GM12878 (cell line): ENCODE measurements around the gene KRT20. TPM values are rescaled to one million over a fixed set of nuclear protein-coding genes. Genes with fewer than 3 reads are reported as not detected.

Experiments
- ATAC-seq: fragments of 200-7000 bp; cut with Tn5 transposase; 3 replicates; pipeline ENCODE4 v1.9.1; 2020; ENCODE audit warnings: mild to moderate bottlenecking, moderate library complexity
- BruUV-seq: library from RNA; stranded (reverse); fragments of 400-500 nt; replicated peaks from 2 replicates; lab custom pipeline; 2021; lab: Mats Ljungman, UMichigan
- CTCF ChIA-PET: fragments of 300-600 bp; sonication (Branson Sonifier 250); formaldehyde crosslinking; extraction: SDS; loops from one replicate; lab custom pipeline; 2021; ENCODE audit warnings: inconsistent platforms; lab: Yijun Ruan, JAX
- POLR2A ChIA-PET: fragments of 350-600 bp; formaldehyde crosslinking; extraction: SDS; loops from one replicate; lab custom pipeline; 2021; ENCODE audit warnings: inconsistent platforms; lab: Charles Lee
- RAD21 ChIA-PET: fragments of 300-600 bp; sonication (Branson Sonifier 250); formaldehyde crosslinking; loops from one replicate; lab custom pipeline; 2023; ENCODE audit warnings: antibody characterized with exemption; ENCODE audit not compliant: unreplicated experiment; lab: Charles Lee
- SMC1A ChIA-PET: fragments of 300-600 bp; sonication (Branson Sonifier 250); formaldehyde crosslinking; loops from one replicate; lab custom pipeline; 2023; ENCODE audit not compliant: unreplicated experiment, uncharacterized antibody; lab: Charles Lee
- DNase-seq: peaks from one replicate; pipeline ENCODE4 v3.0.0-alpha.2; 2011; ENCODE audit warnings: low read depth, low spot score
- FAIRE-seq: peaks from 3 replicates; lab custom pipeline; 2011; peaks lifted over from hg19 to GRCh38; lab: Jason Lieb, UNC
- H2AFZ ChIP-seq: 2 replicates; pipeline ENCODE4 v1.6.0; 2011; ENCODE audit warnings: low read depth, low read length, control low read depth; ENCODE audit not compliant: control insufficient read depth
- H3K27ac ChIP-seq: 2 replicates; pipeline ENCODE4 v1.5.1; 2011; ENCODE audit warnings: control low read depth; ENCODE audit not compliant: control insufficient read depth, insufficient read depth
- H3K27me3 ChIP-seq, 2 experiments: replicated peaks in 1 of 2; 2 replicates each; pipeline versions ENCODE4 v1.6.0 to v1.6.1; 2011; ENCODE audit warnings: low read length in 1 of 2; ENCODE audit not compliant: control insufficient read depth in 2 of 2, insufficient read depth in 2 of 2
- H3K36me3 ChIP-seq, 2 experiments: 2 replicates each; pipeline ENCODE4 v1.5.1; 2011; ENCODE audit warnings: low read length in 1 of 2; ENCODE audit not compliant: control insufficient read depth in 2 of 2, insufficient read depth in 2 of 2
- H3K4me1 ChIP-seq: 2 replicates; pipeline ENCODE4 v1.6.1; 2011; ENCODE audit warnings: mild to moderate bottlenecking, low read length, moderate library complexity, mixed read lengths; ENCODE audit not compliant: control insufficient read depth, insufficient read depth
- H3K4me2 ChIP-seq: 2 replicates; pipeline ENCODE4 v1.6.0; 2011; ENCODE audit warnings: control low read depth; ENCODE audit not compliant: control insufficient read depth, insufficient read depth
- H3K4me3 ChIP-seq: fragments of 200-600 bp; sonication (generic); 2 replicates; pipeline ENCODE4 v1.5.1; 2016
- H3K79me2 ChIP-seq: 2 replicates; pipeline ENCODE4 v1.6.0; 2011; ENCODE audit warnings: low read length; ENCODE audit not compliant: control insufficient read depth, insufficient read depth
- H3K9ac ChIP-seq: 2 replicates; pipeline ENCODE4 v1.8.0; 2011; ENCODE audit warnings: low read length, control low read depth, mixed read lengths; ENCODE audit not compliant: control insufficient read depth, insufficient read depth
- H3K9me3 ChIP-seq: replicated peaks from 3 replicates; pipeline ENCODE4 v1.5.1; 2011; ENCODE audit warnings: mild to moderate bottlenecking, low read length; ENCODE audit not compliant: control insufficient read depth, insufficient read depth
- H4K20me1 ChIP-seq: 2 replicates; pipeline ENCODE4 v1.6.0; 2011; ENCODE audit not compliant: control insufficient read depth, insufficient read depth
- GABPA ChIP-seq: IDR thresholded peaks from 2 replicates; pipeline ENCODE4 v1.6.1; 2014; ENCODE audit warnings: antibody characterized with exemption, low read depth, mild to moderate bottlenecking, inconsistent platforms
- KAT2A ChIP-seq: conservative IDR thresholded peaks from 2 replicates; pipeline ENCODE4 v1.6.1; 2011; ENCODE audit warnings: low read depth, low read length; ENCODE audit not compliant: control insufficient read depth
- NFIC ChIP-seq: IDR thresholded peaks from 2 replicates; pipeline ENCODE4 v1.6.1; 2012; ENCODE audit warnings: low read depth, mild to moderate bottlenecking, inconsistent platforms, low read length, moderate library complexity
- NFXL1 ChIP-seq: fragments of 450-650 bp; IDR thresholded peaks from 2 replicates; pipeline ENCODE4 v1.6.1; 2017; ENCODE audit warnings: antibody characterized with exemption, mild to moderate bottlenecking, borderline replicate concordance
- PBX3 ChIP-seq: IDR thresholded peaks from 2 replicates; pipeline ENCODE4 v1.6.1; 2011; ENCODE audit warnings: mild to moderate bottlenecking, low read depth, low read length, moderate library complexity; ENCODE audit not compliant: insufficient replicate concordance
- PML ChIP-seq: IDR thresholded peaks from 2 replicates; pipeline ENCODE4 v1.6.1; 2012; ENCODE audit warnings: low read length, inconsistent platforms
- REST ChIP-seq: IDR thresholded peaks from 2 replicates; pipeline ENCODE4 v1.6.1; 2012; ENCODE audit warnings: mild to moderate bottlenecking, low read depth, low read length
- SIX5 ChIP-seq: IDR thresholded peaks from 2 replicates; pipeline ENCODE4 v1.6.1; 2011; ENCODE audit warnings: mild to moderate bottlenecking, low read depth, low read length, moderate library complexity; ENCODE audit not compliant: severe bottlenecking
- STAT1 ChIP-seq: fragments of 450-650 bp; conservative IDR thresholded peaks from 2 replicates; pipeline ENCODE4 v1.6.1; 2014; ENCODE audit warnings: antibody characterized with exemption, mild to moderate bottlenecking
- ZBED1 ChIP-seq: IDR thresholded peaks from 2 replicates; pipeline ENCODE4 v1.6.1; 2016; ENCODE audit warnings: borderline replicate concordance
- ZBTB4 ChIP-seq: fragments of 450-650 bp; formaldehyde crosslinking; IDR thresholded peaks from 2 replicates; pipeline ENCODE4 v1.4.0; 2022; ENCODE audit warnings: mild to moderate bottlenecking, moderate library complexity
- ZNF217 ChIP-seq: fragments of 450-650 bp; IDR thresholded peaks from 2 replicates; pipeline ENCODE4 v1.6.1; 2017; ENCODE audit warnings: antibody characterized with exemption, mild to moderate bottlenecking
- ZNF592 ChIP-seq: fragments of 450-650 bp; IDR thresholded peaks from 2 replicates; pipeline ENCODE4 v1.6.1; 2017; ENCODE audit warnings: mild to moderate bottlenecking, moderate library complexity
- WGBS: methylation state at CpG from one replicate; pipeline ENCODE4 v1.1.6; 2016; ENCODE audit warnings: low lambda C conversion rate; ENCODE audit not compliant: insufficient replicate concordance, insufficient coverage; ENCODE audit errors: missing lambda C conversion rate; 5-methylcytosine and 5-hydroxymethylcytosine counted together
- in situ Hi-C: fragments of 300-500 bp; cut with MboI; formaldehyde crosslinking; loops from 9 replicates; pipeline ENCODE4 v1.14.3; 2018; ENCODE audit warnings: mixed read lengths
- intact Hi-C: fragments of 100-400 bp; cut with micrococcal nuclease; formaldehyde crosslinking; loops from one replicate; pipeline ENCODE4 v1.14.2; 2022; ENCODE audit not compliant: unreplicated experiment
- polyA plus RNA-seq, 11 experiments: library from polyadenylated mRNA; depleted of rRNA in 4 of 11; unstranded in 6 of 11; stranded (reverse) in 5 of 11; fragments of >200 nt; fragmentation: Nextera tagmentation in 4 of 11; fragmentation: Illumina TruSeq in 1 of 11; extraction: Ambion mirVana in 4 of 11; extraction: Trizol in 1 of 11; gene quantifications; 1 replicate in 1 of 11; 2 replicates in 10 of 11; pipeline versions ENCODE4 v1.2.1 to v1.2.3, GENCODE V29; 2011 to 2016; ENCODE audit warnings: inconsistent platforms in 2 of 11, missing spikeins in 2 of 11, low read depth in 1 of 11
- total RNA-seq, 4 experiments: library from RNA; depleted of rRNA in 3 of 4; stranded (reverse); fragments of >200 nt in 3 of 4; fragmentation: Illumina TruSeq in 1 of 4; extraction: Trizol in 1 of 4; gene quantifications; 2 replicates each; pipeline versions ENCODE4 v1.2.1 to v1.2.3, GENCODE V29; 2013 to 2021

The KRT20 gene
- total and polyA plus RNA-seq, 10 of the 15 experiments (the other 5 are each of a cell fraction or from before 2014, with no cell fraction given): 0.23 TPM; not detected in 9

GRCh38 chr17:40931311-40931710, 46.3 kb upstream of the KRT20 start:
- intact Hi-C loops: no loop called here
- ChIA-PET POLR2A (no interaction called here), RAD21 (no interaction called here), SMC1A (no interaction called here), CTCF (interaction anchor here (1.3 kb wide), 2 partner anchors 16 to 718 kb away, joined by 3 to 7 read pairs; no protein-coding TSS in a partner anchor)
- Histone ChIP-seq H3K4me2 (no peak overlapping the region), H3K27me3 (peaks cover 0 to 2% of the 10 kb centered on the region in 2 experiments; a peak in 2 of 4 replicates), H3K27ac (no peak overlapping the region), H3K9ac (no peak overlapping the region), H3K36me3 (no peaks in the 10 kb centered on the region), H2AFZ (no peak overlapping the region), H3K9me3 (no peaks in the 10 kb centered on the region), H3K79me2 (no peaks in the 10 kb centered on the region), H3K4me3 (no peak overlapping the region), H3K4me1 (no peaks in the 10 kb centered on the region), H4K20me1 (no peaks in the 10 kb centered on the region)
- in situ Hi-C loops: no loop called here
- ATAC-seq: no peak
- FAIRE-seq: no peak
- no TSS peak for BruUV-seq
- WGBS: 15% methylated on average over 3 of the region's 3 CpGs
- no peak for DNase-seq
- no peak for TF ChIP-seq PBX3
- TF ChIP-seq ZBED1: no peak
- TF ChIP-seq KAT2A: no peak
- TF ChIP-seq REST: no peak
- no peak for TF ChIP-seq NFXL1
- TF ChIP-seq ZNF217: no peak
- TF ChIP-seq SIX5: no peak
- no peak for TF ChIP-seq STAT1
- no peak for TF ChIP-seq ZBTB4 (CRISPR knock-in tag)
- TF ChIP-seq PML: no peak
- TF ChIP-seq ZNF592: no peak
- TF ChIP-seq GABPA: no peak
- no peak for TF ChIP-seq NFIC
